Vagina (tissue), 2 donors: Measurements from ENCODE around the gene ZC3HAV1. TPM values are rescaled to one million over a fixed set of nuclear protein-coding genes. Genes with fewer than 3 reads are reported as not detected.

Experiments
- DNase-seq, 2 donors: peaks; one replicate each; pipeline ENCODE4 v3.0.0-alpha.2; 2017; ENCODE audit errors: extremely low spot score in 2 of 2
- H3K27ac ChIP-seq: fragments of 200-600 bp; sonication (generic); one replicate; pipeline ENCODE4 v1.5.1; 2019
- H3K27me3 ChIP-seq: fragments of 200-600 bp; sonication (generic); one replicate; pipeline ENCODE4 v1.5.1; 2019
- H3K36me3 ChIP-seq, 2 donors: fragments of 200-600 bp; sonication (generic); one replicate each; pipeline ENCODE4 v1.5.1; 2017 to 2019
- H3K4me1 ChIP-seq: fragments of 200-600 bp; sonication (generic); one replicate; pipeline ENCODE4 v1.5.1; 2019
- H3K4me3 ChIP-seq, 2 donors: fragments of 200-600 bp; sonication (generic); 1 replicate in 1 of 2; 2 replicates in 1 of 2; pipeline ENCODE4 v1.5.1; 2016 to 2019
- H3K9me3 ChIP-seq: fragments of 200-600 bp; sonication (generic); one replicate; pipeline ENCODE4 v1.5.1; 2019
- CTCF ChIP-seq, 3 experiments: fragments of 450-650 bp in 2 of 3; fragments of 200-600 bp in 1 of 3; sonication (generic) in 1 of 3; IDR thresholded peaks; one replicate each; pipeline ENCODE4 v1.5.1; 2017 to 2019; ENCODE audit warnings: antibody characterized with exemption in 3 of 3, mild to moderate bottlenecking in 2 of 3, moderate library complexity in 2 of 3
- POLR2A ChIP-seq, 2 donors: fragments of 450-650 bp; IDR thresholded peaks; one replicate each; pipeline ENCODE4 v1.6.1; 2017; ENCODE audit warnings: antibody characterized with exemption in 2 of 2, mild to moderate bottlenecking in 2 of 2, moderate library complexity in 2 of 2
- POLR2AphosphoS5 ChIP-seq, 2 donors: sonication (generic); formaldehyde crosslinking; IDR thresholded peaks; one replicate each; pipeline ENCODE4 v1.9.0; 2017; ENCODE audit warnings: antibody characterized with exemption in 2 of 2, mild to moderate bottlenecking in 2 of 2, low read depth in 1 of 2; ENCODE audit not compliant: insufficient read depth in 1 of 2
- intact Hi-C: fragments of 100-400 bp; cut with DNase I; formaldehyde crosslinking; loops from one replicate; pipeline ENCODE4 v1.15.1; 2023
- total RNA-seq: library from RNA; depleted of rRNA; stranded (reverse); fragments of >200 nt; gene quantifications from one replicate; pipeline ENCODE4 v1.2.3, GENCODE V29; 2016

Gene ZC3HAV1
- total RNA-seq, 1 donor from 2014 or later, result 36.6 TPM

- TF ChIP-seq CTCF (IDR thresholded peaks at IDR 0.05) (no peak), POLR2A (IDR thresholded peaks at IDR 0.05) (peak in 1 of 2 donors; percentile 29), POLR2AphosphoS5 (IDR thresholded peaks at IDR 0.05; ENCODE audit: insufficient read depth in 1 of 2, low read depth in 1 of 2) (peak in 1 of 2 donors; percentile 37)
- H3K36me3 ChIP-seq, result peaks cover 0 to 9% of the 10 kb centered on the region in 2 donors
- peak within 1 kb of the TSS; percentile 82 to 84 for H3K4me3 ChIP-seq
- peak within 1 kb of the TSS; percentile 77 for H3K27ac ChIP-seq
- peaks cover 27% of the 10 kb centered on the region for H3K4me1 ChIP-seq
- intact Hi-C loops, result no loop called here
- H3K27me3 ChIP-seq, result no peaks in the 10 kb centered on the region
- DNase-seq, result no peak
- no peaks in the 10 kb centered on the region for H3K9me3 ChIP-seq
These were observed 73.8 kb downstream of the ZC3HAV1 start, which contains the start of gene ZC3HAV1L for GRCh38 chr7:139035586-139036353. ZC3HAV1L (minus strand) TSS chr7:139036042; CDS start chr7:139036017, 25 bp downstream.

GRCh38 chr7:139034855-139035585 lies 74.5 kb downstream of the ZC3HAV1 start:
- Histone ChIP-seq H3K27me3 (no peaks in the 10 kb centered on the region), H3K9me3 (no peaks in the 10 kb centered on the region), H3K4me3 (peak overlapping the region; percentile 82 to 84), H3K36me3 (peaks cover 0 to 14% of the 10 kb centered on the region in 2 donors), H3K27ac (peak overlapping the region; percentile 77), H3K4me1 (peaks cover 27% of the 10 kb centered on the region)
- no peak for DNase-seq
- intact Hi-C loops, result no loop called here
- TF ChIP-seq POLR2A (IDR thresholded peaks at IDR 0.05), result no peak
- no peak for TF ChIP-seq POLR2AphosphoS5 (IDR thresholded peaks at IDR 0.05; ENCODE audit: insufficient read depth in 1 of 2, low read depth in 1 of 2)

GRCh38 chr7:139034336-139034735 lies 75.2 kb downstream of the ZC3HAV1 start:
- Histone ChIP-seq H3K4me1 (peaks cover 27% of the 10 kb centered on the region), H3K9me3 (no peaks in the 10 kb centered on the region), H3K4me3 (peak overlapping the region in 1 of 2 donors; percentile 84), H3K27ac (no peak overlapping the region), H3K27me3 (no peaks in the 10 kb centered on the region), H3K36me3 (peaks cover 0 to 21% of the 10 kb centered on the region in 2 donors)
- no peak for DNase-seq
- no peak for TF ChIP-seq POLR2A (IDR thresholded peaks at IDR 0.05)
- TF ChIP-seq CTCF (IDR thresholded peaks at IDR 0.05), result no peak
- no peak for TF ChIP-seq POLR2AphosphoS5 (IDR thresholded peaks at IDR 0.05; ENCODE audit: insufficient read depth in 1 of 2, low read depth in 1 of 2)
- intact Hi-C loops, result no loop called here

- no peak overlapping the region for H3K4me3 ChIP-seq
- peaks cover 27% of the 10 kb centered on the region for H3K4me1 ChIP-seq
- peaks cover 0 to 24% of the 10 kb centered on the region in 2 donors for H3K36me3 ChIP-seq
- intact Hi-C loops, result no loop called here
- H3K9me3 ChIP-seq, result no peaks in the 10 kb centered on the region
- TF ChIP-seq CTCF (IDR thresholded peaks at IDR 0.05), result no peak
- TF ChIP-seq POLR2AphosphoS5 (IDR thresholded peaks at IDR 0.05; ENCODE audit: insufficient read depth in 1 of 2, low read depth in 1 of 2), result no peak
- no peak for TF ChIP-seq POLR2A (IDR thresholded peaks at IDR 0.05)
- H3K27ac ChIP-seq, result no peak overlapping the region
- H3K27me3 ChIP-seq, result no peaks in the 10 kb centered on the region
- no peak for DNase-seq
These were observed 76.0 kb downstream of the ZC3HAV1 start for GRCh38 chr7:139033346-139034114.

- no peak for DNase-seq
- no peak for TF ChIP-seq POLR2A (IDR thresholded peaks at IDR 0.05)
- TF ChIP-seq POLR2AphosphoS5 (IDR thresholded peaks at IDR 0.05; ENCODE audit: insufficient read depth in 1 of 2, low read depth in 1 of 2), result no peak
- H3K36me3 ChIP-seq, result peaks cover 0 to 24% of the 10 kb centered on the region in 2 donors
- H3K4me3 ChIP-seq, result no peak overlapping the region
- H3K9me3 ChIP-seq, result no peaks in the 10 kb centered on the region
- no peaks in the 10 kb centered on the region for H3K27me3 ChIP-seq
- H3K4me1 ChIP-seq, result peaks cover 27% of the 10 kb centered on the region
- H3K27ac ChIP-seq, result no peak overlapping the region
- intact Hi-C loops, result no loop called here
These were observed 77.0 kb downstream of the ZC3HAV1 start for GRCh38 chr7:139032473-139032872.
